ENCODE measurements around the gene BRSK1. TPM values are rescaled to one million over a fixed set of nuclear protein-coding genes. Genes with fewer than 3 reads are reported as not detected.

Gene BRSK1
- total and polyA plus RNA-seq, 8 donors = 1.5 to 67.7 (median 5.4) TPM; not detected in 2

- H3K27me3 ChIP-seq = no peaks in the 10 kb centered on the region
- TF ChIP-seq, protein P1, sequence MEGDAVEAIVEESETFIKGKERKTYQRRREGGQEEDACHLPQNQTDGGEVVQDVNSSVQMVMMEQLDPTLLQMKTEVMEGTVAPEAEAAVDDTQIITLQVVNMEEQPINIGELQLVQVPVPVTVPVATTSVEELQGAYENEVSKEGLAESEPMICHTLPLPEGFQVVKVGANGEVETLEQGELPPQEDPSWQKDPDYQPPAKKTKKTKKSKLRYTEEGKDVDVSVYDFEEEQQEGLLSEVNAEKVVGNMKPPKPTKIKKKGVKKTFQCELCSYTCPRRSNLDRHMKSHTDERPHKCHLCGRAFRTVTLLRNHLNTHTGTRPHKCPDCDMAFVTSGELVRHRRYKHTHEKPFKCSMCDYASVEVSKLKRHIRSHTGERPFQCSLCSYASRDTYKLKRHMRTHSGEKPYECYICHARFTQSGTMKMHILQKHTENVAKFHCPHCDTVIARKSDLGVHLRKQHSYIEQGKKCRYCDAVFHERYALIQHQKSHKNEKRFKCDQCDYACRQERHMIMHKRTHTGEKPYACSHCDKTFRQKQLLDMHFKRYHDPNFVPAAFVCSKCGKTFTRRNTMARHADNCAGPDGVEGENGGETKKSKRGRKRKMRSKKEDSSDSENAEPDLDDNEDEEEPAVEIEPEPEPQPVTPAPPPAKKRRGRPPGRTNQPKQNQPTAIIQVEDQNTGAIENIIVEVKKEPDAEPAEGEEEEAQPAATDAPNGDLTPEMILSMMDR (IDR thresholded peaks at IDR 0.05) = no peak
- H3K9me3 ChIP-seq = no peaks in the 10 kb centered on the region
- H3K4me1 ChIP-seq = peaks cover 70 to 99% (median 97%) of the 10 kb centered on the region in 4 donors
- intact Hi-C loops (cut with DNase I; ENCODE audit: low total_unique reads) = no loop called here
- peak overlapping the region in 4 of 5 donors; percentile 21 to 93 (median 83) for H3K27ac ChIP-seq
- no peak for DNase-seq
- 78 to 83% (median 81%) methylated on average over 18 to 21 of the region's 21 CpGs for WGBS, 5 donors
- peaks cover 0 to 17% (median 11%) of the 10 kb centered on the region in 4 donors for H3K36me3 ChIP-seq
- H3K4me3 ChIP-seq = peak overlapping the region in 1 of 4 donors; percentile 90
These were observed 30.8 kb upstream of the BRSK1 start for GRCh38 chr19:55252760-55253663.

DNA sequence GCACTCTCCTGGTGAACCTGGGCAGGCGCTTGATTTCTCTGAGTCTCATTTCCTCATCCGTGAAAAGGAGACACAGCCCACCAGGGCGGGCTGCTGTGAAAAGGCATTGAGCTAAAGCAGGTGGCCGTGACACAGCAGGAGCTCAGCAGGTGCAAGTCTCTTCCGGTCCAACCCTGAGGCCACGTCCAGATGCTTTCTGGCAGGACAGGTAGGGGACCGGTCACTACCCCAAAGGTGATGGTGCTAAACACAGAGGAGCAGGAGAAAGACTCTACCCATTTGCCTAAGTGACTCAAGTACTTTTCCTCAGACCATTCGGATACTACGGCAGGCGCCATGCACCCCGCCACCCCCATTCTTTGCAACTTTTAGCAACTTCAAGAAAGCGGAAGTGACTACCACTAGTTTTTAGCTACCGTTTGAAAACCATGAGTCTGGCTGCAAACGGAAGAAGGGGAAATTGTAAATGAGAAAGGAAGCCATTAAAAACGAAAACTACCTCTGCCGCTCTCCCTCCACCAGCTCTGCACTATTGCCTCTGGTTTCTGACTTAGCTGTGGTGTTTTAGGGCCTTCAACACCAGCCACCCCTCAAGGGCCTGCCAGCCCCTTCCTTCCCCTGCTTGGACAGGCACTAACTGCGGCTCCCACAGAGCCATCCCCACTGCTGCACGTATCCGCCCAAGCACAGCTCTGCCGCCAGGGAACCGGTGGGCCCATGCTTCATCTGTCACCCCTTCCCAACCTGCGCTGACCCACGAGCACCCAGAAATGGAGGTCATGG lies 29.8 kb upstream of the BRSK1 start:
- intact Hi-C loops (cut with DNase I; ENCODE audit: low total_unique reads) = no loop called here
- peaks cover 0 to 17% (median 11%) of the 10 kb centered on the region in 4 donors for H3K36me3 ChIP-seq
- H3K4me3 ChIP-seq = peak overlapping the region; percentile 20 to 90 (median 49)
- H3K27me3 ChIP-seq = no peaks in the 10 kb centered on the region
- peaks cover 63 to 89% (median 88%) of the 10 kb centered on the region in 4 donors for H3K4me1 ChIP-seq
- 58 to 70% (median 69%) methylated on average over 23 of the region's 23 CpGs for WGBS, 5 donors
- H3K9me3 ChIP-seq = no peaks in the 10 kb centered on the region
- TF ChIP-seq POLR2AphosphoS5 (IDR thresholded peaks at IDR 0.05) (no peak), POLR2A (IDR thresholded peaks at IDR 0.05) (no peak), EP300 (IDR thresholded peaks at IDR 0.05) (no peak)
- TF ChIP-seq, protein P1 (IDR thresholded peaks at IDR 0.05) = no peak
- H3K27ac ChIP-seq = peak overlapping the region; percentile 22 to 93 (median 74)
- peak; percentile 45 to 60 for DNase-seq

GRCh38 chr19:55254625-55254977 lies 29.2 kb upstream of the BRSK1 start:
- TF ChIP-seq POLR2AphosphoS5 (IDR thresholded peaks at IDR 0.05) = no peak
- TF ChIP-seq EP300 (IDR thresholded peaks at IDR 0.05) = no peak
- TF ChIP-seq, protein P1 (IDR thresholded peaks at IDR 0.05) = no peak
- TF ChIP-seq POLR2A (IDR thresholded peaks at IDR 0.05) = no peak
- peak overlapping the region; percentile 20 to 90 (median 49) for H3K4me3 ChIP-seq
- intact Hi-C loops (cut with DNase I; ENCODE audit: low total_unique reads) = no loop called here
- H3K27me3 ChIP-seq = no peaks in the 10 kb centered on the region
- H3K9me3 ChIP-seq = no peaks in the 10 kb centered on the region
- peaks cover 0 to 16% (median 11%) of the 10 kb centered on the region in 4 donors for H3K36me3 ChIP-seq
- peaks cover 60 to 87% (median 86%) of the 10 kb centered on the region in 4 donors for H3K4me1 ChIP-seq
- H3K27ac ChIP-seq = peak overlapping the region; percentile 7 to 93 (median 74)
- WGBS, 5 donors = 52 to 74% (median 68%) methylated on average over 4 to 6 of the region's 6 CpGs
- no peak for DNase-seq

Data from stomach (tissue), 9 donors.